ENCODE measurements around the gene TEX22. TPM values are rescaled to one million over a fixed set of nuclear protein-coding genes. Genes with fewer than 3 reads are reported as not detected.

The TEX22 gene
- polyA plus RNA-seq, 4 donors: 0.22 to 0.68 TPM; not detected in 2

DNA sequence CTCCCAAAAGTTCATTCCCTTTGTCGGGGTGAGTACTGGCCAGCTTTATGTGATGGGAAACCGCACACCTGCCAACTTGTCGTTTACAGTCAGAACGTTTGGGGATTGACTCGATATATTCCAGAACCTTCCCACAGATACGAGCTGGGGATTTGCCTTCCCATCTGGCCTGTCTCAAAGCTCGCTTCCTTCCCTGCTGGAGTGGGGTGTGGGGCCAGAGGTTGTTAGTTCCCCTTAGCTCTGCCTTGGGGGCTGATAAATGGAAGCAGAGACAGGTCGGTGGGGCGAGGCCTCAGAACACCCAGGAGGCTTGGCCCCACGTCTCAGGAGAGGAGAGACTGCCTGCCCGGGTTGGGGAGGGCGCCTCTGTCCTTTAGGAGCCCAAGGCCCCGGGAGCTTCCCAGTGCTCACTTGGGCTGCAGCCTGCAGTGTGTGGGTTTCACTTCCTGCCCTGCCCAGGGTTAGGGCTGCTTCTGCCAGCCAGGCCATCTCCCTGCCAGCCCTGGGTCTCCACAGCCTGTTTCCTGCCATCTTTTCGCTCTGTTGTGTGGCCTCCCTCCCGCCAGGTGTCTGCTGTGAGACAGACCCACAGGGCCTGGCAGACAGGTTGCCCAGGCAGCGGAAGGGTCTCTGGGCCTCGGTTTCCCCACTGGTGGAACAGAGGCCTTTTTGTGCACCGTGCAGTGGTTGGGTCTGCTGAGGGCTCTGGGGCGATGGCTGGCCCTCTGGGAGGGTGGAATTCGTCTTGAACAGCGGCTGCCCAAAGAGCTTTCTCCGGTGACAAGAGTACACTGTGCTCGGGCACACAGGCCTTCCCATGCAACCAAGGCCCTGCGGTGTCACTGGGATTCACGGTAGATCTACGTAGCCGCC is 8.1 kb upstream of the TEX22 start:
- H3K4me3 ChIP-seq (ENCODE audit: low read depth in 1 of 3, low read length in 3 of 3): no peak overlapping the region
- H3K4me1 ChIP-seq (ENCODE audit: control insufficient read depth in 3 of 3, insufficient read depth in 2 of 3, low read depth in 1 of 3, low read length in 2 of 3): no peaks in the 10 kb centered on the region
- no peaks in the 10 kb centered on the region for H3K27me3 ChIP-seq (ENCODE audit: control insufficient read depth in 3 of 3, insufficient read depth in 3 of 3, low read length in 3 of 3)
- peaks cover 0 to 65% (median 2%) of the 10 kb centered on the region in 3 donors for H3K36me3 ChIP-seq (ENCODE audit: control insufficient read depth in 3 of 3, insufficient read depth in 2 of 3, low read depth in 1 of 3, low read length in 3 of 3)
- 75 to 88% (median 79%) methylated on average over 26 to 27 of the region's 27 CpGs for WGBS, 3 donors
- DNase-seq (no peak), FAIRE-seq (no peak)
- no peak overlapping the region for H3K27ac ChIP-seq (ENCODE audit: low read depth in 1 of 3, low read length in 2 of 3)
- no peaks in the 10 kb centered on the region for H3K9me3 ChIP-seq (ENCODE audit: control insufficient read depth in 2 of 2, insufficient read depth in 1 of 2, low read depth in 1 of 2, low read length in 1 of 2)

DNA sequence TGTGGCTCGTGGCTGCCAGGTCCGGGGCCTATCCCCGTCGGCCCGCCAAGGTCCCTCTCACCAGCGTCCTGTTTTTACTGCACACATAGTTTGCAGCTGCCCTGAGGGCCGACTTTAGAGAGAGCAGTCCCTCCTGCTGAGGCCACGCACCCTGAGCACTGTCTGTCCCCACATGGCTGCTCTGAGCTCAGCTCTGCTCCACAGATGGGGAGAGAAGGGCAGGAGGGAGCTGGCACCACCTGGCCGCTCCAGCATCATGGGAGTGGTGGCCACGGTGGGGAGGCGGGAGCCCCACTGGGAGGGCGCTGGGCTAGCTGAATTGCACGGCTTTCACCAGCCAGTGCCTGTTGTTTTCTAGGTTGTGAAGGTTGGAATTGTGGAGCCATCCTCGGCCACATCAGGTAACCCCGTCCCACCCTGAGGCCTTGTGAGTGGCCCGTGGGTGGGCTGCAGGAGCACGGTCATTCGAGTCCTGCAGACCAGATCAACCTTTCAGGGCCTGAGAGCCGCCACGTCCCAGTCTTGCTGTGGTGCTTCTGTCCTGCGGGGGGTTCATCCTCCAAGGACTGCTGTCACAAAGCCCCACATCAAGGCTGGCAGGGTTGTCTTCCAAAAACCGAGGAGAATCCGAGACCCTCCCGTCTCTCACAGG is 7.4 kb upstream of the TEX22 start:
- FAIRE-seq: no peak
- Histone ChIP-seq H3K4me3 (ENCODE audit: low read depth in 1 of 3, low read length in 3 of 3) (no peak overlapping the region), H3K27me3 (ENCODE audit: control insufficient read depth in 3 of 3, insufficient read depth in 3 of 3, low read length in 3 of 3) (no peaks in the 10 kb centered on the region), H3K27ac (ENCODE audit: low read depth in 1 of 3, low read length in 2 of 3) (no peak overlapping the region), H3K9me3 (ENCODE audit: control insufficient read depth in 2 of 2, insufficient read depth in 1 of 2, low read depth in 1 of 2, low read length in 1 of 2) (no peaks in the 10 kb centered on the region), H3K4me1 (ENCODE audit: control insufficient read depth in 3 of 3, insufficient read depth in 2 of 3, low read depth in 1 of 3, low read length in 2 of 3) (no peaks in the 10 kb centered on the region), H3K36me3 (ENCODE audit: control insufficient read depth in 3 of 3, insufficient read depth in 2 of 3, low read depth in 1 of 3, low read length in 3 of 3) (peaks cover 0 to 58% (median 2%) of the 10 kb centered on the region in 3 donors)
- WGBS, 3 donors: 91 to 94% (median 92%) methylated on average over 24 of the region's 24 CpGs
- DNase-seq: no peak

GRCh38 chr14:105391541-105391940 is 6.8 kb upstream of the TEX22 start:
- Histone ChIP-seq H3K27me3 (ENCODE audit: control insufficient read depth in 3 of 3, insufficient read depth in 3 of 3, low read length in 3 of 3) (no peaks in the 10 kb centered on the region), H3K4me1 (ENCODE audit: control insufficient read depth in 3 of 3, insufficient read depth in 2 of 3, low read depth in 1 of 3, low read length in 2 of 3) (no peaks in the 10 kb centered on the region), H3K9me3 (ENCODE audit: control insufficient read depth in 2 of 2, insufficient read depth in 1 of 2, low read depth in 1 of 2, low read length in 1 of 2) (no peaks in the 10 kb centered on the region), H3K27ac (ENCODE audit: low read depth in 1 of 3, low read length in 2 of 3) (no peak overlapping the region), H3K36me3 (ENCODE audit: control insufficient read depth in 3 of 3, insufficient read depth in 2 of 3, low read depth in 1 of 3, low read length in 3 of 3) (peaks cover 0 to 55% (median 2%) of the 10 kb centered on the region in 3 donors), H3K4me3 (ENCODE audit: low read depth in 1 of 3, low read length in 3 of 3) (no peak overlapping the region)
- DNase-seq: no peak
- WGBS, 3 donors: 89 to 91% (median 90%) methylated on average over 18 to 23 of the region's 23 CpGs
- no peak for FAIRE-seq

- no peaks in the 10 kb centered on the region for H3K4me1 ChIP-seq (ENCODE audit: control insufficient read depth in 3 of 3, insufficient read depth in 2 of 3, low read depth in 1 of 3, low read length in 2 of 3)
- DNase-seq (no peak), FAIRE-seq (no peak)
- no peaks in the 10 kb centered on the region for H3K9me3 ChIP-seq (ENCODE audit: control insufficient read depth in 2 of 2, insufficient read depth in 1 of 2, low read depth in 1 of 2, low read length in 1 of 2)
- no peaks in the 10 kb centered on the region for H3K27me3 ChIP-seq (ENCODE audit: control insufficient read depth in 3 of 3, insufficient read depth in 3 of 3, low read length in 3 of 3)
- peaks cover 0 to 47% (median 2%) of the 10 kb centered on the region in 3 donors for H3K36me3 ChIP-seq (ENCODE audit: control insufficient read depth in 3 of 3, insufficient read depth in 2 of 3, low read depth in 1 of 3, low read length in 3 of 3)
- WGBS, 3 donors: 94% methylated on average over 37 to 40 of the region's 40 CpGs
- no peak overlapping the region for H3K27ac ChIP-seq (ENCODE audit: low read depth in 1 of 3, low read length in 2 of 3)
- no peak overlapping the region for H3K4me3 ChIP-seq (ENCODE audit: low read depth in 1 of 3, low read length in 3 of 3)
Measured at GRCh38 chr14:105392131-105393090, 5.9 kb upstream of the TEX22 start.

DNA sequence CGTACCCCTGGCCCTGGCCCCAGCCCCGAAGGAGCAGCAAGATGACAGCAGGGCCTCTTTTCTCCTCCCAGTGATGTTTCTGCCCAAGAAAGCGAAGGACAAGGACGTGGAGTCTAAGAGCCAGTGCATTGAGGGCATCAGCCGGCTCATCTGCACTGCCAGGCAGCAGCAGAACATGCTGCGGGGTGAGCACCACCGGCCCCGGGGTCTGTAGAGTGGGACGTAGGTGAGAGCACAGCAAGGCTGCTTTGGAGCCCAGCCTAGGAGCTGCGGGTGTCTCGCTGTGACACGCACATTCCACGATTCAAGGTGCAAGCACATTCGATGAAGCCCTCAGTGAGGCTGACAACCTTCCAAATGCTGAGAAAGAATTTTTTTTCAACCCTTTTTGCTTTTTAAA is 5.2 kb upstream of the TEX22 start:
- 94 to 95% (median 95%) methylated on average over 13 to 14 of the region's 14 CpGs for WGBS, 3 donors

DNA sequence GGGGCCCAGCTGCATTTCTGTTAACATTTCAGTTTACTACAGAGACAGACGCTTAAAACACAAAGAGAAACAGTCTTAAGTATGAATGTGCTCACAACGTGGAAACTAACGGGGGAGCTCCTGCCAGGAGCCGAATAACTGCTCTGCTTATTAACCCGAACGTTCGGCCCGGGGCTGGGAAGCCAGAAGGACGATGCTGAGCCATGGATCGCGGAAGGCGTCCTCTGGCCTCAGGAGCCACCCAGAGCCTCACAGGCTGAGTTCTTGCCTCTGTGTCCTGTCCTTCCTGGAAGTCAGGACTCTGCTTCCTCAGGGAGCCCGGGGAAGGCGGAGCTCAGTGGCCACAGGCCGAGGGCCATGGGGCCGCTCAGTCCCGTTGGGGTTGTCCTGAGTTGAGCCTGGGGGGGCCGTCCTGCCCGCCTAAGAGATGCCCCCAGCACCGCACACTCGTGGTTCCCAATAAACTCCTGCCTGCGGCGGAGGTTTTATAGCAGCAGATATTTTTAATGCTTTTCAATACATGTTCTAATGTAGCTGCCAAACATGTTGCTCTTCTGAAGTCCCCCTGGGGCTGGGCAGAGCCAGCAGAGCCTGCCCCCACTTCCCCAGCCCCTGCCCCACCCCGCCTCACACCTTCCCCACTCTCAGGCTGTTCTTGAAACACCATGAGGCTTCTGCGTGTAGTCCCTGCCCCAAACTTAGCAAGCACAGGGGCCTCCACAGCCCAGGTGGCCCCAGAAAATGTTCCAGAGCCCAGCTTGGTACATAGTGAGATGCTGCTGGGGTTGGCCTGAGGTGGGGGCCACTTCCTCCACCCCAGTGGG is 3.4 kb upstream of the TEX22 start:
- Histone ChIP-seq H3K9me3 (ENCODE audit: control insufficient read depth in 2 of 2, insufficient read depth in 1 of 2, low read depth in 1 of 2, low read length in 1 of 2) (peaks cover 0 to 11% of the 10 kb centered on the region in 2 donors), H3K27ac (ENCODE audit: low read depth in 1 of 3, low read length in 2 of 3) (no peak overlapping the region), H3K4me1 (ENCODE audit: control insufficient read depth in 3 of 3, insufficient read depth in 2 of 3, low read depth in 1 of 3, low read length in 2 of 3) (peaks cover 3 to 7% (median 4%) of the 10 kb centered on the region in 3 donors), H3K36me3 (ENCODE audit: control insufficient read depth in 3 of 3, insufficient read depth in 2 of 3, low read depth in 1 of 3, low read length in 3 of 3) (peaks cover 0 to 38% (median 2%) of the 10 kb centered on the region in 3 donors), H3K27me3 (ENCODE audit: control insufficient read depth in 3 of 3, insufficient read depth in 3 of 3, low read length in 3 of 3) (no peaks in the 10 kb centered on the region), H3K4me3 (ENCODE audit: low read depth in 1 of 3, low read length in 3 of 3) (no peak overlapping the region)
- 85 to 90% (median 87%) methylated on average over 25 of the region's 25 CpGs for WGBS, 3 donors
- FAIRE-seq: no peak
- no peak for DNase-seq

More for the DNA sequence above, 5.2 kb upstream of the TEX22 start:
- FAIRE-seq (no peak), DNase-seq (no peak)
- Histone ChIP-seq H3K9me3 (ENCODE audit: control insufficient read depth in 2 of 2, insufficient read depth in 1 of 2, low read depth in 1 of 2, low read length in 1 of 2) (no peaks in the 10 kb centered on the region), H3K27me3 (ENCODE audit: control insufficient read depth in 3 of 3, insufficient read depth in 3 of 3, low read length in 3 of 3) (no peaks in the 10 kb centered on the region), H3K4me1 (ENCODE audit: control insufficient read depth in 3 of 3, insufficient read depth in 2 of 3, low read depth in 1 of 3, low read length in 2 of 3) (peaks cover 0 to 3% (median 0%) of the 10 kb centered on the region in 3 donors), H3K36me3 (ENCODE audit: control insufficient read depth in 3 of 3, insufficient read depth in 2 of 3, low read depth in 1 of 3, low read length in 3 of 3) (peaks cover 0 to 41% (median 2%) of the 10 kb centered on the region in 3 donors), H3K4me3 (ENCODE audit: low read depth in 1 of 3, low read length in 3 of 3) (no peak overlapping the region), H3K27ac (ENCODE audit: low read depth in 1 of 3, low read length in 2 of 3) (no peak overlapping the region)

DNA sequence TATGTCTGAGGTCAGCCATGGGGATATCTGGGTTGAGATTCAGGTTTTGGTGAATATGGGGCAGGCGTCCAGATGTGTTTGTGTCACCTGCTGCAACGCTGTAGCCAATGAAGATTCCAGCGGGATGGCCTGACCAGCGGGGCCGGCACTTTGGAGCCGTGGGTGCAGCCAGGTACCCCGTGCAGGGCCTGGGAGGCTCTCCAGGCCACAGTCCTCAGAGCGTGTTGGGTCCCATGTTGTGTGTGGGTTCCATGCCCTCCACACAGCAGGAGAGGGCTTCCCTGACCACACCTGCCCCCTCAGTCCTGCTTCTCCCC is 2.8 kb upstream of the TEX22 start:
- Histone ChIP-seq H3K4me1 (ENCODE audit: control insufficient read depth in 3 of 3, insufficient read depth in 2 of 3, low read depth in 1 of 3, low read length in 2 of 3) (peaks cover 3 to 7% (median 4%) of the 10 kb centered on the region in 3 donors), H3K9me3 (ENCODE audit: control insufficient read depth in 2 of 2, insufficient read depth in 1 of 2, low read depth in 1 of 2, low read length in 1 of 2) (peaks cover 0 to 17% of the 10 kb centered on the region in 2 donors), H3K27ac (ENCODE audit: low read depth in 1 of 3, low read length in 2 of 3) (no peak overlapping the region), H3K36me3 (ENCODE audit: control insufficient read depth in 3 of 3, insufficient read depth in 2 of 3, low read depth in 1 of 3, low read length in 3 of 3) (peaks cover 0 to 44% (median 2%) of the 10 kb centered on the region in 3 donors), H3K4me3 (ENCODE audit: low read depth in 1 of 3, low read length in 3 of 3) (no peak overlapping the region), H3K27me3 (ENCODE audit: control insufficient read depth in 3 of 3, insufficient read depth in 3 of 3, low read length in 3 of 3) (no peaks in the 10 kb centered on the region)
- DNase-seq (no peak), FAIRE-seq (no peak)
- 91 to 96% (median 94%) methylated on average over 8 of the region's 8 CpGs for WGBS, 3 donors

Measured in small intestine (tissue), 7 donors.